B cell (primary cell): ENCODE measurements around the gene TRIM74.
"Not testable (repeated sequence)": the region's sequence is repeated elsewhere in the genome, so short reads cannot be mapped to it uniquely, and the experiment has no call there.

ENCODE experiments used
- CTCF ChIP-seq: fragments of 200-600 bp; IDR thresholded peaks from one replicate; pipeline ENCODE4 v1.8.0; 2022; ENCODE audit warnings: antibody characterized with exemption, mild to moderate bottlenecking
- EZH2 ChIP-seq: IDR thresholded peaks from 2 replicates; pipeline ENCODE4 v1.6.1; 2012; ENCODE audit warnings: borderline replicate concordance, low read depth, mild to moderate bottlenecking, moderate library complexity, low read length; ENCODE audit not compliant: insufficient read depth, poor library complexity, severe bottlenecking

DNA sequence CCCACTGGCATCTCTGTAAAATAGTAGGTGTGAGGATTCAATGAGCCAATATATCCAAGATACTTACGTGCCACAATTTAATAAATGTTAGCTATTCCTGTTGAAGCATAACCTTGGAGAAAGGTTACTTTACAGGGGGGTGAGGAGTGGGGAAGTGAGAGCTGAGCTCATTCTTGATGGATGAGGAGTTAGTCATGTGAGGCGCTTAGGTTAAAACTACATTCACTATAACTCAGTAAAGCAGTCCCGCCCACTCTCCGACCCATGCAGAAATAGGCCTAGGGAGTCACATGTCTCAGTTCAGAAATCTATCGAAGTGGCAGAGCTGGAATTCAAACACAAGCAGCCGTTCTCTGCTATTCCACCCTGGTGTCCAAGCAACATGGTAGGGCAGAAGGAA, 18.8 kb downstream of the TRIM74 start:
- not testable (repeated sequence) for TF ChIP-seq EZH2, CTCF
